Measurements from ENCODE around the gene ASIC3.
"Not testable (repeated sequence)": the region's sequence is repeated elsewhere in the genome, so short reads cannot be mapped to it uniquely, and the experiment has no call there.

Gene ASIC3

DNA sequence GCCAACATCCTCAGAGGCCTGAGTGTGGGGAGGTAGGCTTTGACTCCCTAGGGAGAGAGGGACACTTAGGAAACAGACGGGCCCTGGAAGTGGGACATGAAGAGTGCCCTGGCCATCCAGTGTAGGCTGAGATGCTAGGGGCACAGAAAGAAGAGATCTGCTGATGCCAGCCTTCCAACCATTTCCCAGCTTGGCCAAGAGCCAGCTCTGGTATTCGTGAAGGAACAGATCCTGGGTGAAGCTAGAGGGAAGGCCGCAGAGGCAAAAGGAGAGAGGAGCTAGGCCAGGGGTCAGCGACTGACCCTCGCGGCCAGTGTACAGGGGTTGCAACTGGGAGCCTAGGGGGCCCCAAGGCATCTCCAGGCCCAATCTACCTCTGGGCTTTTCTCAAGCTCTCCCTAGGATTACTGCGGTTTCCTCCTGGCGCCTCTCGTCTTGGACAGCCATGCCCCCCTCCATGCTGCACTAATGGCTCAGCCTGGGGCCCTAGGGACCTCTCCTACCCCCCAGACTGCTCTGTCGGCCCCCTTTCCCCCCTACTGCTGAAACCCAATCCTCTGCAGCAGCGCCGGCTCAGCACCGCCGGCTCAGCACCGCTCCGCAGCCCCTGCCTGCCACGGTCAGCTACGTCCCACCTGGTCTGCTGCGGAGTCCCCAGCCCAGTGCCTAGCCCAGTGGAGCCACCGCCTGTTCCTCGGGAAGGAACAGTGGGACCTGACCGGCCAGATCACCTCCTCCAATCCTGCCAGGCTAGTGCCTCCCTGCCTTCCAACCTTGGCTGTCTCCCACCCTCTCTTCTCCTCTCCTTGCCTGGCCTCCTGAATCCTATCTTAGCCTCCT lies at the start of gene ASIC3:
Gene ASIC3, plus strand, starts transcription at position 556 of the 840 bp plus-strand sequence. CDS start 355 bp downstream, outside the sequence.
- no peak for DNase-seq

DNA sequence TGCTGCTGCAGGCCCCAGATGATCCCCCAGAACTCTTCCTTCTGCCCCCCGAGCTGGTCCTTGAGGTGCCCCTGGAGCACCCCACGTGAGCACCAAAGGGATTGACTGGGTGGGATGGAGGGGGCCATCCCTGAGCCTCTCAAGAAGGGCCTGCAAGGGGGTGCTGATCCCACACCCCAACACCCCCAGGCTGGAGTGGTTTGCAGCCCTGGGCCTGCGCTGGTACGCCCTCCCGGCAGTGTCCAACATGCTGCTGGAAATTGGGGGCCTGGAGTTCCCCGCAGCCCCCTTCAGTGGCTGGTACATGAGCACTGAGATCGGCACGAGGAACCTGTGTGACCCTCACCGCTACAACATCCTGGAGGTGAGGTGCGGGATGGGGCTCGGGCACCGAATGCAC lies 49.3 kb upstream of the ASIC3 start:
- DNase-seq, result no peak

DNA sequence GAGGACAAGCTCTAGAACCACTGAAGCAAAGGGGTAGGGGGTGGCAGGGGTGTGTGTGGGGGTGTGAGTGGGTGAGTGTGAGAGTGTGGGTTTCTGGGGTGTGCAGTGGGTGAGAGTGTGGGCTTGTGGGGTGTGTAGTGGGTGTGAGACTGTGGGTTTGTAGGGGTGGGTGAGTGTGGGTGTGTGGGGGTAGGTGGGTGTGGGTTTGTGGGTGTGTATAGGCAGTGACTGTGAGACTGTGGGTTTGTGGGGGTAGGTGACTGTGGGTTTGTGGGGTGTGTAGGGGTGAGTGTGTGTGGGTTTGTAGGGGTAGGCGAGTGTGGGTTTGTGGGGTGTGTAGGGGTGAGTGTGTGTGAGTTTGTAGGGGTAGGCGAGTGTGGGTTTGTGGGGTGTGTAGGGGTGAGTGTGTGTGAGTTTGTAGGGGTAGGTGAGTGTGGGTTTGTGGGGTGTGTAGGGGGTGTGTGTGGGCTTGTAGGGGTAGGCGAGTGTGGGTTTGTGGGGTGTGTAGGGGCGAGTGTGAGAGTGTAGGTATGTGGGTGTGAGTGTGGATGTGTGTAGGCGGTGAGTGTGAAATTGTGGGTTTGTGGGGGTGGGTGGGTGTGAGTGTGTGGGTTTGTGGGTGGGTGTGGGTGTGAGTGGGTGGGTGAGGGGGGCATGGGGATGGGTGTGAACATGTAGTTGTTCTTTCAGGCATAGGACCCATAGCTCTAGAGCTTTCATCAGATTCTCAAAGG lies 48.7 kb upstream of the ASIC3 start:
- DNase-seq, result no peak

DNA sequence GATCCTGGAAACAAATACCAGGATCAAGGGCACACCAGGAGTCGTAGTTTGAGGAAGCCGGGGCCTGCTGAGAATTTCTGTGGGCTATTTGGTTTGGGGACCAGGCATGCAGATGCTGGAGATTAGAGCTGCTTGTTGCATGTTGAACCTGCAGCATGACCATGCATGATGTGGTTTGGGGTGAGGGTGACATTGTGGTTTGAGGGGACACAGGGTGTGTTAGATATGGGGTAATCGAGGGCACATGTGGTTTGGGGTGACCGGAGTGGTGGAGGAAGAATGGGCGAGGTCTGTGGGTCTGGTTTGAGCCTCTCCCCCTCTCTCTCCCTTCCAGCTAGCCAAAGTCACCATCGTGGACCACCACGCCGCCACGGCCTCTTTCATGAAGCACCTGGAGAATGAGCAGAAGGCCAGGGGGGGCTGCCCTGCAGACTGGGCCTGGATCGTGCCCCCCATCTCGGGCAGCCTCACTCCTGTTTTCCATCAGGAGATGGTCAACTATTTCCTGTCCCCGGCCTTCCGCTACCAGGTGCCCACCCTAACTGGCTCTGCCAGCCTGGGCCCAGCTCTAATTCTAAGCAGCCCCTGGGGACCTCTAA lies 47.3 kb upstream of the ASIC3 start:
- DNase-seq, result no peak

DNA sequence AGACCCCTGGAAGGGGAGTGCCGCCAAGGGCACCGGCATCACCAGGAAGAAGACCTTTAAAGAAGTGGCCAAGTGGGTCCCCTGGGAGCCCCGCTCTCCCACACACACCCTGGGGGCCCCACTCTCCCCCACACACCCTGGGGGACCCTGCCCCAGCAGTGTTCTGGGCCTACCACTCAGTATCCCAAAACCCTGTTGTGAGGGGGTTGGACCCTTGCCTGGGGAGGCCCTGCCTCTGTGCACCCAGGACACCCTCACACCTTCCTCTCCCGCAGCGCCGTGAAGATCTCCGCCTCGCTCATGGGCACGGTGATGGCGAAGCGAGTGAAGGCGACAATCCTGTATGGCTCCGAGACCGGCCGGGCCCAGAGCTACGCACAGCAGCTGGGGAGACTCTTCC lies 46.8 kb upstream of the ASIC3 start:
- DNase-seq, result no peak

DNA sequence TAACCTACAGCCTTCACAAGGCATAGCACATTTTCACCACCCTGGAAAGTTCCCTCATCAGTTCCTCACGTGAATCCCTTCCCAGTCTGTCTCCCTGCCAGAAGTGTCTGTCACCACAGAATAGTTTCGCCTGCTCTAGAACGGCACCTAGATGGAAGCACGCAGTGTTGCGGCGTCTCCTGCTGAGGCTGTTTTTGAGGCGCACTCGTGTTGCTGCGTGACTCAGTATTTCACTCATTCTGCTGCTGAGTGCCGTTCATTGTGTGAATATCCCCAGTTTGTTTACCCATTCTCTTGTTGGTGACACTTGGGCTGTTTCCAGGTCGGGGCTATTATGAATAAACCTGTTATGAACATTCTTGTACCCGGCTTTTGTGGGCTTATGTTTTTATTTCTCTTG lies 44.8 kb upstream of the ASIC3 start:
- DNase-seq, result no peak

DNA sequence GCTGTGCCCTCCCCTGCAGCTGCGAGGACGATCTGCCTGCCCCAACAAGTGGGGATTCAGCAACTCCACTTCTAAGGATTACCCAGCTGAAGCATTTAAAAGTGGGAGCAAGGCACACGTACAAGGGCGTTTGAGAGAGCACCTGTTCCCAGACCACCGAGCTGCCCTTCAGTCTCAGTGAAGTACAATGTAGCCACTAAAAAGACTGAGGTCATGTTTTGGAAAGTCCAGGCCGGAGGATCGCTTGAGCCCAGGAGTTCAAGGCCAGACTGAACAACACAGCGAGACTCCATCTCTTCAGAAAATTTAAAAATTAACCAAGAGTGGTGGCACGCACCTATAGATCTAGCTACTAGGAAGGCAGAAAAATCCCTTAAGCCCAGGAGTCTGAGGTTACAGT lies 42.8 kb upstream of the ASIC3 start:
- DNase-seq, result no peak

DNA sequence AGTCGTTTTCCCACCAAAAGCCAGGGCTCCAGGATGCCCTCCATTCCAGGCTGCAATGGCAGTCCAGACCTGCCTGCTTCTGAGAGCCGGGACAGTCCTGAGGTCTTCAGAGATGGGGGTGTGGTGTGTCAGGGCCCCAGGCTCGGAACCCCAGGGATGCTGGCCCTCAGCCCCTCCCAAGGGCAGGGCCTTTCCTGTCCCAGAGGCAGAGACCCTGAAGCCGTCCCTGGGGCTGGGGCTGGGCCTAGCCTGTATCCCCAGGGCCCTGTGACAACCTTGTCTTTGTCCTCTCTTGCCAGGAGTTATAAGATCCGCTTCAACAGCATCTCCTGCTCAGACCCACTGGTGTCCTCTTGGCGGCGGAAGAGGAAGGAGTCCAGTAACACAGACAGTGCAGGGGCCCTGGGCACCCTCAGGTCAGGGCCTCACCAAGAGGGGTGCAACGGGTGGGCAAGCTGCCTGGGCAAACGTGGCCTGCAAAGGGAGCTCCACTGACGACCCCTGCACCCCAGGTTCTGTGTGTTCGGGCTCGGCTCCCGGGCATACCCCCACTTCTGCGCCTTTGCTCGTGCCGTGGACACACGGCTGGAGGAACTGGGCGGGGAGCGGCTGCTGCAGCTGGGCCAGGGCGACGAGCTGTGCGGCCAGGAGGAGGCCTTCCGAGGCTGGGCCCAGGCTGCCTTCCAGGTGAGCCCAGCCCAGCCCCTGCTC lies 41.6 kb upstream of the ASIC3 start:
- DNase-seq, result no peak

DNA sequence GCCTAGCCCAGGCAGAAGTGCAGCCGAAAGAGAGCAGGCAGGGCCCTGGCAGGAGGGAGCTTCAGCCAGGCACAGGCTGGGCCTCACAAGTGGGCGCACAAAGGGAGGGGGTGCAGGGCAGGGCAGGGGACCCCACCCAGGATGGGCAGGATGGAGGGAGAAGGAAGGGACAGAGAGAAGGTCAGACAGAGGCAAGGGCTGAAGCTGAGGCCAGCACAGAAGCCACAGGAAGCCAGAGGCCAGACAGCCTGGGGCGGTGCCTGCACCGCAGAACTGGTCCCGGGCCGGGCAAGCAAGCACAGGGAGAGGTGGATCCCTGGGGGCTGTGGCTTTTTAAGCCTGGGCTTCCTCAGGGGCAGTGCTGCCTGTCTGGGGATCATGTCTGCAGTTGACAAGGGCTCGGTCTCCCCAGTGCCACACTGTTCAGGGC lies 40.8 kb upstream of the ASIC3 start:
- DNase-seq, result no peak

DNA sequence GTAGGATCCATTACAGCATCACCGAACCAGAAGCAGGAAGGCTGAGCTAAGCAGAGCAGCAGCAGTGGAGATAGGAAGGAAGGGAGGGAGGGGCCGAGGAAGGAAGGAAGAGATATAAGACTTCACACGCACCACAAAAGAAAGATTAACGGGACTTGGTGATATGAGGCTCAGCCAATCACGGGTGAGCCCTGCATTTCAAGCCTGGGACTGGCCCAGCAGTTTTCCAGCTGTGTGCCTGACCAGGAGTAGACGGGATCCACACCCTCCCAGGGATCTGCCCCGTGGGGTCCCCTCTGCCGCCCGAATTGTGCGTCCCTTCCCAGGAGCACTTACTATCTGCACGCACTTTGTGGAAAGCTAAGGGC lies 40.2 kb upstream of the ASIC3 start:
- no peak for DNase-seq

DNA sequence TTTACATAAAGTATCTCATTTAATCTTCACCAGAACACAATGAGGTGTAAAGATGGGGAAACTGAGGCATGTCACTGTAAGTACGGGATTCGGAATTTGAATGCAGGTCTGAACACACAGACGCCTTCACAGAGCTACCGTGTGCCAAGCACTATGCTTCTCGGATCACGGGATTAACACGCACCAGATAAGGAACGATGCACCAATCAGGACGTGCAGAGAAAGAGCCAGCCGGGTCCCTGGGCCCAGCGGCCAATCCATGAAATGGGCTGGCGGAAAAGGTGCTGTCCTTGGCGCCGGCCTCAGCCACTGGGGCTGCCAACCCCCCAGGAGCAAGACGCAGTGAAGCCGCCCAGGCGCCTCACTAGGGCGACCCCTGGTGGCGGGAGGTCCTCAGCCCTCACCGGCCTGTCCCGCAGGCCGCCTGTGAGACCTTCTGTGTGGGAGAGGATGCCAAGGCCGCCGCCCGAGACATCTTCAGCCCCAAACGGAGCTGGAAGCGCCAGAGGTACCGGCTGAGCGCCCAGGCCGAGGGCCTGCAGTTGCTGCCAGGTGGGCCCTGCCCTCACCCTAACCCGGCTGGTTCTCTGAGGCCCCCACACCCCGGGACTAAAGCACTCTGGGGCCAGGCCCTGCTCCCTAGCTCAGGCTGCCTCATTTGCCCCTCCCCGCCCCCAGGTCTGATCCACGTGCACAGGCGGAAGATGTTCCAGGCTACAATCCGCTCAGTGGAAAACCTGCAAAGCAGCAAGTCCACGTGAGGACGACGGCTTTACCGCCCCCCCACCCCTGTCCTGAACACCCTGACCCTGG lies 39.6 kb upstream of the ASIC3 start:
- peak; percentile 74 for DNase-seq

DNA sequence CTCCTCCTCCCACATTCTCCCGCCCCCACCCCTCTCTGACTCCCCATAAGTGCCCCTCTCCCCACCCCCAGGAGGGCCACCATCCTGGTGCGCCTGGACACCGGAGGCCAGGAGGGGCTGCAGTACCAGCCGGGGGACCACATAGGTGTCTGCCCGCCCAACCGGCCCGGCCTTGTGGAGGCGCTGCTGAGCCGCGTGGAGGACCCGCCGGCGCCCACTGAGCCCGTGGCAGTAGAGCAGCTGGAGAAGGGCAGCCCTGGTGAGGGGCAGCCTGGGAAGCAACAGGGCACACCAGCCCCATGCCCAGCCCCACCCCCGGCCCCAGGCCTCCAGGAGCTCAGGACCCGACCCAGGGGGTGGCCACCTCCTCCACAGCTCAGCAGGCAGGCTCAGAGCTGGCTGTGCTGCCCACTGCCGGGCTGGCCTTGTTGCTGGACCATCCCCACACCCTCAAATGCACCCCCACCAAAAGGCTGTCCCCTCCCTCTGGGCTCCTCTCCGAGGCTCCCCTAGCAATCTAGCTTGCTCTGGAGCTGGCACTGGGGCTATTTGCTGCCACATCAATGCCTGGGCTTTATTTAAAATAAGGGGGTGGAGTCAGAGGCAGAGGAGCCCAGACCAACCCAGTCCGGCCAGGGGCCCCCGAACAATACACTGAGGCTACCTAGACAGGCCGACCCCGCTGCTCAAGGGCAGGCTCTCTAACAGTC lies 38.8 kb upstream of the ASIC3 start:
- DNase-seq, result no peak

DNA sequence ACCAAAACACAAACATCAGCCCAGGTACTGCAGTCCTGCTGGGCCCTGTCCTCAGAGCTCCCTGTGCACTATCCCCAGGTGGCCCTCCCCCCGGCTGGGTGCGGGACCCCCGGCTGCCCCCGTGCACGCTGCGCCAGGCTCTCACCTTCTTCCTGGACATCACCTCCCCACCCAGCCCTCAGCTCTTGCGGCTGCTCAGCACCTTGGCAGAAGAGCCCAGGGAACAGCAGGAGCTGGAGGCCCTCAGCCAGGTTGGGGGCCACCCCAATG lies 38.4 kb upstream of the ASIC3 start:
- DNase-seq, result no peak

DNA sequence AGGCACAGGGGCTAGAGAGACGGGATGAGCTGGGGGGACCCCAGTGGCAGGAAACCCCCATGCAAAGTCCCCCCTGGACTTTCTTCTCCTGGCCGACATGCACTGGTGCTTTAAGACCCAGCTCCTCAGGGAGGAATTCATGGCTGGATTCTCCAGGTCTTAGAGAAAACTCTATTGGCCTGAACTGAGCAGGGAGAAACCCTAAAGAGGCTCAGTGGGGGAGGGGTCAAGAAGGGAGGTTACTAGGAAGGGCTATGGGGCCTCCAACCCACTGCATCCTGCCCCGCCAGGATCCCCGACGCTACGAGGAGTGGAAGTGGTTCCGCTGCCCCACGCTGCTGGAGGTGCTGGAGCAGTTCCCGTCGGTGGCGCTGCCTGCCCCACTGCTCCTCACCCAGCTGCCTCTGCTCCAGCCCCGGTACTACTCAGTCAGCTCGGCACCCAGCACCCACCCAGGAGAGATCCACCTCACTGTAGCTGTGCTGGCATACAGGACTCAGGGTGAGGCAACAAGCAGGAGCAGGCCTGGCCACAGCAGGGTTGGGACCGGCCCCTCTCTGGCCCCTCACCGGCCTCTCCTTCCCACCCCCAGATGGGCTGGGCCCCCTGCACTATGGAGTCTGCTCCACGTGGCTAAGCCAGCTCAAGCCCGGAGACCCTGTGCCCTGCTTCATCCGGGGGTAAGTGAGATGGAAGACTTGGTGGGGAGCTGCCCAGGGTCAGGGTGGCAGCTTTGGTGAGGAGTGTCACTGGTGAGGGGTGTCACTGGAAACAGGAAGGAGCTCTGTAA lies 37.8 kb upstream of the ASIC3 start:
- DNase-seq, result no peak

DNA sequence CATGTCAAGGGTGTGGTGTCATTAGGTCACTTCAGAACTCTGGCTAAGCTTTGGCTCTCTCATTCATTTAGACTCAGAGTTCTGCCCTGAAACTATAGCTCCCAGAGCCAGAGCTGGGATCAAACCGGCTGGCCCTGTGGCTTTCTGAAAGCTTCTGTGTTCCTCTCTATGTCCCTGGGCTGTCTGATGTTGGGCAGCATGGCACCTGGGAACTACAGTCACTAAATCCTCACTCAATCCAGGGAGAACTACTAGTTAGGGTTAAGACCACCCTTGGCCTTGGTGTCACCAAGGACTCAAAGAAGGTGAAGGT lies 37.3 kb upstream of the ASIC3 start:
- DNase-seq, result no peak

DNA sequence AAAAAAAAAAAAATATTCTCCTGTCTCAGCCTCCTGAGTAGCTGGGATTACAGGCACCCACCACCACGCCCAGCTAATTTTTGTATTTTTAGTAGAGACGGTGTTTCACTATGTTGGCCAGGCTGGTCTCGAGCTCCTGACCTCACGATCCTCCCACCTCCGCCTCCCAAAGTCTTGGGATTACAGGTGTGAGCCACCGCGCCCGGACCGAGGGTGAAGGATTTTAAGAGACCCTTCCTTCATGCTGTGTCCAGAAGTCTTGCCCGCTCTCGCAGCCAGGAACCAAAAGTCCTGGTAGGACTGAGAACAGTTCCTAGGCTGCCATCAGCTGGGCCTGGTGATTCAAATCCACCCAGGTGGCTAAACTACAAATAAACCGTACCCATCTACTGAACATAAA lies 36.7 kb upstream of the ASIC3 start:
- DNase-seq, result not testable (repeated sequence)

DNA sequence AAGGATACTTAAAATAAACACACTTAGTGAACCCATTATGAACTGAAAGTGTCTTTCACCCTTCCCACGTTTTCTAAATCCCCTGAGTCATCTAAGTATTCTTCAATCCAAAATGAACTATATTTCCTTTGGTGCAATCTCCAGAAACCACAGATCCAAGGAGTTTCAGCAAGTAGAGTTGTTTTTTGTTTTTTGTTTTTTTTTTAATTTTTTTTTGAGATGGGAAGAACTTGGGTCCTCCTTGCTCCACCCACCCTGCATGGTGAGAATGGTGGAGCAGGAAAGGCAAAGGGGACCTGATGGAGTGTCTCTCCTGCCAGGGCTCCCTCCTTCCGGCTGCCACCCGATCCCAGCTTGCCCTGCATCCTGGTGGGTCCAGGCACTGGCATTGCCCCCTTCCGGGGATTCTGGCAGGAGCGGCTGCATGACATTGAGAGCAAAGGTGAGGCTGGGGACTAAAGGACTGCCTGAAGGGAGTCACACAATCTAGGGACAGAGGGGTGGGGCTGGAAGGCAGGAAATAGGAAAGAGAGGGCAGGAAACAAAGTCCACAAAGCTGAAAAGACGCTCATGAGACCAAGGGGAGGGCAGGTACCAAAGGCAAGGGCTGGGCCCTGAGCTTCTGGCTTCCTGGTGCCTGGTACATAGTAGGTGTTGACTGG lies 36.2 kb upstream of the ASIC3 start:
- DNase-seq, result no peak

DNA sequence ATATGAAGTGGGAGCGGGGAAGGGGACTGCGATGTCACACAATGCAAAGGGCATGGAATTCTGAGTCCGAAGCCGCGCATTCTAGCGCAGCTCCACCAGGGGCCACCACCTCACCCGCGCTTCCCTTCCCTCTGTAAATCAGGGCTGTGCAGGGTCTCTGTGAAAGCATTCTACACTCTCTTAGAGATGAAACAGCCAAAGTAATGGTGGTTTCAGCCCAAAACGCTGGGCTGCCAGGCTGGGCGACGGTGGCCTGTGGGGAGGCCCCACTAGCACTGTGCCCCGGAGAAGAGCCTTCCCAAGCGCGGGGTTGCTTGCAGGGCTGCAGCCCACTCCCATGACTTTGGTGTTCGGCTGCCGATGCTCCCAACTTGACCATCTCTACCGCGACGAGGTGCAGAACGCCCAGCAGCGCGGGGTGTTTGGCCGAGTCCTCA lies 35.4 kb upstream of the ASIC3 start:
- DNase-seq, result no peak

DNA sequence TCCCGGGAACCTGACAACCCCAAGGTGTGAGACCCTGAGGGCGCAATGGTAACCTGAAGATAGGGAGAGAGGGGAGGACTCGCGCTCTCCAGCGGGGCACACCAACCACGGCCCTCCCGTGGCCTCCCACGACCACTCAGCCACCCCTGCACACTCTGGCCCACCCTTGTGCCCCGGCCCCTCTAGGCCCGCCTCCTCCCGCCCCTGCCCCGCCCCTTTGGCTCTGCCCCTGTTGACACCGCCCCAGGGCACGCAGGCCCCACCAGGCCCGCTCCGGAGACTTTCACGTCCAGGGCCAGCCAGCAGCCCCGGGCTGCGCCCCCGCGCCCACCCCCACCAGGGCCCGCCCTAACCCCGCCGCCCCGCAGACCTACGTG lies 35.0 kb upstream of the ASIC3 start:
- no peak for DNase-seq

DNA sequence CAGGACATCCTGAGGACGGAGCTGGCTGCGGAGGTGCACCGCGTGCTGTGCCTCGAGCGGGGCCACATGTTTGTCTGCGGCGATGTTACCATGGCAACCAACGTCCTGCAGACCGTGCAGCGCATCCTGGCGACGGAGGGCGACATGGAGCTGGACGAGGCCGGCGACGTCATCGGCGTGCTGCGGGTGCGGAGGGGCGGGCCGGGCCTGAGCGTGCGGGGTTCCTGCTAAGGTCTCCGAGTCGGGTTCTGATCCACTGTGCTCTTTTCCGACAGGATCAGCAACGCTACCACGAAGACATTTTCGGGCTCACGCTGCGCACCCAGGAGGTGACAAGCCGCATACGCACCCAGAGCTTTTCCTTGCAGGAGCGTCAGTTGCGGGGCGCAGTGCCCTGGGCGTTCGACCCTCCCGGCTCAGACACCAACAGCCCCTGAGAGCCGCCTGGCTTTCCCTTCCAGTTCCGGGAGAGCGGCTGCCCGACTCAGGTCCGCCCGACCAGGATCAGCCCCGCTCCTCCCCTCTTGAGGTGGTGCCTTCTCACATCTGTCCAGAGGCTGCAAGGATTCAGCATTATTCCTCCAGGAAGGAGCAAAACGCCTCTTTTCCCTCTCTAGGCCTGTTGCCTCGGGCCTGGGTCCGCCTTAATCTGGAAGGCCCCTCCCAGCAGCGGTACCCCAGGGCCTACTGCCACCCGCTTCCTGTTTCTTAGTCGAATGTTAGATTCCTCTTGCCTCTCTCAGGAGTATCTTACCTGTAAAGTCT lies 34.4 kb upstream of the ASIC3 start:
- peak; percentile 86 for DNase-seq

All from right forelimb (tissue), 1 donor.